B cell (primary cell): Measurements from ENCODE around the gene TNFRSF19. TPM values are rescaled to one million over a fixed set of nuclear protein-coding genes. Genes with fewer than 3 reads are reported as not detected.

Experiments
- ATAC-seq: fragments of 200-7000 bp; cut with Tn5 transposase; one replicate; pipeline ENCODE4 v1.10.0; 2021; ENCODE audit warnings: low read depth, mild to moderate bottlenecking, moderate number of reproducible peaks, moderate library complexity
- CTCF ChIA-PET: fragments of 350-600 bp; sonication (Branson Sonifier 250); formaldehyde crosslinking; loops from one replicate; lab custom pipeline; 2021; ENCODE audit warnings: antibody characterized with exemption, inconsistent platforms; lab: Charles Lee
- POLR2A ChIA-PET: fragments of 350-600 bp; sonication (Branson Sonifier 250); formaldehyde crosslinking; loops from one replicate; lab custom pipeline; 2021; ENCODE audit warnings: antibody characterized with exemption; lab: Charles Lee
- DNase-seq: peaks from one replicate; pipeline ENCODE4 v3.0.0; 2013
- H2AFZ ChIP-seq: 2 replicates; pipeline ENCODE4 v1.6.1; 2012; ENCODE audit warnings: mild to moderate bottlenecking, low read depth, low read length; ENCODE audit not compliant: insufficient read depth, poor library complexity, severe bottlenecking
- H3K27ac ChIP-seq, 2 donors: 1 replicate in 1 of 2; 2 replicates in 1 of 2; pipeline ENCODE4 v1.5.1; 2012 to 2013; ENCODE audit warnings: low read length in 2 of 2, mild to moderate bottlenecking in 2 of 2, moderate library complexity in 1 of 2
- H3K27me3 ChIP-seq, 4 experiments: fragments of 200-600 bp in 1 of 4; sonication (generic) in 1 of 4; replicated peaks in 1 of 4; 1 replicate in 2 of 4; 2 replicates in 2 of 4; pipeline versions ENCODE4 v1.6.1 to v1.7.0; 2013 to 2016; ENCODE audit warnings: low read length in 3 of 4, mild to moderate bottlenecking in 2 of 4, mixed read lengths in 1 of 4, moderate library complexity in 1 of 4; ENCODE audit not compliant: insufficient read depth in 4 of 4, control insufficient read depth in 3 of 4; ENCODE audit errors: control extremely low read depth in 1 of 4
- H3K36me3 ChIP-seq, 2 experiments: replicated peaks in 1 of 2; 1 replicate in 1 of 2; 2 replicates in 1 of 2; pipeline versions ENCODE4 v1.6.1 to v1.7.1; 2013; ENCODE audit warnings: low read length in 1 of 2; ENCODE audit not compliant: insufficient read depth in 2 of 2, control insufficient read depth in 1 of 2; ENCODE audit errors: control extremely low read depth in 1 of 2, extremely low read depth in 1 of 2
- H3K4me1 ChIP-seq, 2 donors: fragments of 200-600 bp in 1 of 2; sonication (generic) in 1 of 2; 1 replicate in 1 of 2; 2 replicates in 1 of 2; pipeline versions ENCODE4 v1.5.1 to v1.6.1; 2013 to 2017; ENCODE audit warnings: low read length in 2 of 2; ENCODE audit not compliant: control insufficient read depth in 2 of 2, insufficient read depth in 2 of 2
- H3K4me2 ChIP-seq: replicated peaks from 2 replicates; pipeline ENCODE3; 2012; ENCODE audit warnings: mild to moderate bottlenecking, low read depth, low read length; ENCODE audit not compliant: poor library complexity, severe bottlenecking
- H3K4me3 ChIP-seq, 5 experiments: fragments of 200-600 bp in 1 of 5; sonication (generic) in 1 of 5; 1 replicate in 3 of 5; 2 replicates in 2 of 5; pipeline versions ENCODE4 v1.5.1 to v1.7.0; 2011 to 2016; ENCODE audit warnings: low read length in 4 of 5, mild to moderate bottlenecking in 4 of 5, low read depth in 2 of 5, control low read depth in 1 of 5, moderate library complexity in 1 of 5; ENCODE audit not compliant: insufficient read depth in 1 of 5; ENCODE audit errors: control extremely low read depth in 1 of 5, extremely low read depth in 1 of 5
- H3K79me2 ChIP-seq: fragments of 200-600 bp; sonication (generic); one replicate; pipeline ENCODE4 v1.6.0; 2016; ENCODE audit warnings: low read length; ENCODE audit not compliant: control insufficient read depth, insufficient read depth
- H3K9ac ChIP-seq: fragments of 200-600 bp; sonication (generic); 2 replicates; pipeline ENCODE4 v1.6.1; 2017; ENCODE audit warnings: mild to moderate bottlenecking, low read length, moderate library complexity
- H3K9me3 ChIP-seq, 3 donors: one replicate each; pipeline versions ENCODE4 v1.6.1 to v1.7.1; 2013; ENCODE audit warnings: low read length in 2 of 3; ENCODE audit not compliant: control insufficient read depth in 2 of 3, insufficient read depth in 1 of 3; ENCODE audit errors: control extremely low read depth in 1 of 3
- H4K20me1 ChIP-seq: 2 replicates; pipeline ENCODE4 v1.6.0; 2012; ENCODE audit warnings: mild to moderate bottlenecking, low read length; ENCODE audit not compliant: insufficient read depth, control insufficient read depth, poor library complexity, severe bottlenecking
- H3K27ac Mint-ChIP-seq: one replicate; pipeline ENCODE4 v1.8.0; 2021; ENCODE audit warnings: mixed read lengths
- H3K27me3 Mint-ChIP-seq: one replicate; pipeline ENCODE4 v1.8.0; 2021; ENCODE audit warnings: mixed read lengths
- H3K4me1 Mint-ChIP-seq: one replicate; pipeline ENCODE4 v1.8.0; 2021; ENCODE audit warnings: mixed read lengths
- H3K4me3 Mint-ChIP-seq: one replicate; pipeline ENCODE4 v1.8.0; 2021; ENCODE audit warnings: mixed read lengths
- H3K9me3 Mint-ChIP-seq: one replicate; pipeline ENCODE4 v1.8.0; 2022; ENCODE audit warnings: mixed read lengths; ENCODE audit not compliant: insufficient read depth
- CTCF ChIP-seq: fragments of 200-600 bp; IDR thresholded peaks from one replicate; pipeline ENCODE4 v1.8.0; 2022; ENCODE audit warnings: antibody characterized with exemption, mild to moderate bottlenecking
- EZH2 ChIP-seq: IDR thresholded peaks from 2 replicates; pipeline ENCODE4 v1.6.1; 2012; ENCODE audit warnings: borderline replicate concordance, low read depth, mild to moderate bottlenecking, moderate library complexity, low read length; ENCODE audit not compliant: insufficient read depth, poor library complexity, severe bottlenecking
- WGBS: methylation state at CpG from one replicate; pipeline ENCODE4 v1.1.5; 2013; ENCODE audit warnings: missing lambda C conversion rate; ENCODE audit not compliant: insufficient coverage; 5-methylcytosine and 5-hydroxymethylcytosine counted together
- intact Hi-C: fragments of 100-400 bp; cut with micrococcal nuclease; formaldehyde crosslinking; loops from one replicate; pipeline ENCODE4 v1.10.0; 2022
- polyA plus RNA-seq: library from polyadenylated mRNA; depleted of rRNA; stranded (reverse); fragments of >200 nt; gene quantifications from 2 replicates; pipeline ENCODE4 v1.2.3, GENCODE V29; 2012
- total RNA-seq, 2 donors: library from RNA; stranded (reverse); fragments of 120-200 nt in 1 of 2; gene quantifications; 1 replicate in 1 of 2; 2 replicates in 1 of 2; pipeline versions ENCODE4 v1.2.3 to v1.2.4, GENCODE V29; 2013 to 2022

Gene TNFRSF19
- total and polyA plus RNA-seq, 2 donors (not counting 1 experiment from before 2014, with no cell fraction given), result 0.36 TPM; not detected in 1

- H3K27ac ChIP-seq, result no peak overlapping the region
- no CpG with 5 or more reads among the region's 3 CpGs for WGBS
- H3K27me3 Mint-ChIP-seq, result peaks cover 21% of the 10 kb centered on the region
- TF ChIP-seq EZH2 (no peak), CTCF (no peak)
- H3K27ac Mint-ChIP-seq, result no peak overlapping the region
- no peaks in the 10 kb centered on the region for H3K4me1 ChIP-seq
- H3K27me3 ChIP-seq, result peaks cover 0 to 7% (median 2%) of the 10 kb centered on the region in 4 experiments
- no peaks in the 10 kb centered on the region for H3K4me1 Mint-ChIP-seq
- H3K4me3 Mint-ChIP-seq, result no peak overlapping the region
- ChIA-PET CTCF (no interaction called here), POLR2A (no interaction called here)
- no peaks in the 10 kb centered on the region for H3K9me3 ChIP-seq
- H3K4me3 ChIP-seq, result no peak overlapping the region
- no peaks in the 10 kb centered on the region for H4K20me1 ChIP-seq
- no peak for DNase-seq
- intact Hi-C loops, result no loop called here
- H3K36me3 ChIP-seq, result no peaks in the 10 kb centered on the region
- H3K9ac ChIP-seq, result no peak overlapping the region
- H3K79me2 ChIP-seq, result no peaks in the 10 kb centered on the region
- H3K9me3 Mint-ChIP-seq, result no peaks in the 10 kb centered on the region
- no peak overlapping the region for H3K4me2 ChIP-seq
- H2AFZ ChIP-seq, result no peak overlapping the region
- ATAC-seq, result no peak
Measured at GRCh38 chr13:23671897-23672296, 101.7 kb downstream of the TNFRSF19 start.

GRCh38 chr13:23672616-23673015 is 102.4 kb downstream of the TNFRSF19 start:
- Mint-ChIP-seq H3K4me1 (no peaks in the 10 kb centered on the region), H3K9me3 (no peaks in the 10 kb centered on the region), H3K27me3 (peaks cover 23% of the 10 kb centered on the region), H3K27ac (no peak overlapping the region), H3K4me3 (no peak overlapping the region)
- intact Hi-C loops, result no loop called here
- no peak overlapping the region for H3K9ac ChIP-seq
- ATAC-seq (no peak), DNase-seq (no peak)
- WGBS, result 100% methylated on average over 1 of the region's 4 CpGs
- H3K4me2 ChIP-seq, result no peak overlapping the region
- H3K79me2 ChIP-seq, result no peaks in the 10 kb centered on the region
- peaks cover 0 to 4% (median 0%) of the 10 kb centered on the region in 3 donors for H3K9me3 ChIP-seq
- peaks cover 0 to 7% (median 2%) of the 10 kb centered on the region in 4 experiments for H3K27me3 ChIP-seq
- ChIA-PET CTCF (no interaction called here), POLR2A (no interaction called here)
- no peaks in the 10 kb centered on the region for H3K4me1 ChIP-seq
- H3K36me3 ChIP-seq, result no peaks in the 10 kb centered on the region
- H2AFZ ChIP-seq, result no peak overlapping the region
- H4K20me1 ChIP-seq, result no peaks in the 10 kb centered on the region
- no peak for TF ChIP-seq CTCF
- no peak for TF ChIP-seq EZH2
- no peak overlapping the region for H3K4me3 ChIP-seq
- H3K27ac ChIP-seq, result no peak overlapping the region
